NCI-H187 (cell line): Measurements from ENCODE around the gene MSI2.

Source experiments
- DNase-seq, 2 experiments: peaks; one replicate each; lab custom pipeline; 2025; lab: John Stamatoyannopoulos, UW

MSI2 gene

DNA sequence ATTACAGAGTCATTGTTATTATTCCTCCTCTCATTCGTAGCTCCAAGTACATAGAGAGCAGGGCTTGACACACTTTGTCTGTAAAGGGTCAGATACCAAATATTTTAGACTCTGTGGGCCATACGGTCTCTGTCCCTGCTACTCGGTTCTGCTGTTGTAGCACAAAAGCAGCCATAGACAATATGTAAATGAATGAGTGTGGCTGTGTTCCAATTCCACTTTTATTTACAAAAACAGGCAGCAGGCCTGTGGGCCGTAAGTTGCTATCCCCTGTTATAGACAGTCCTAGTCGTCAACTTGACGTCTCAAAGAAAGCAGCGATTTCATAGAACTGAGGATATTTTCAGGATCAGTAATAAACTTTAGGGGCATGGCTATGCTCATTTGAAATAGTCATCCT lies 161.6 kb downstream of the MSI2 start:
- DNase-seq: no peak

DNA sequence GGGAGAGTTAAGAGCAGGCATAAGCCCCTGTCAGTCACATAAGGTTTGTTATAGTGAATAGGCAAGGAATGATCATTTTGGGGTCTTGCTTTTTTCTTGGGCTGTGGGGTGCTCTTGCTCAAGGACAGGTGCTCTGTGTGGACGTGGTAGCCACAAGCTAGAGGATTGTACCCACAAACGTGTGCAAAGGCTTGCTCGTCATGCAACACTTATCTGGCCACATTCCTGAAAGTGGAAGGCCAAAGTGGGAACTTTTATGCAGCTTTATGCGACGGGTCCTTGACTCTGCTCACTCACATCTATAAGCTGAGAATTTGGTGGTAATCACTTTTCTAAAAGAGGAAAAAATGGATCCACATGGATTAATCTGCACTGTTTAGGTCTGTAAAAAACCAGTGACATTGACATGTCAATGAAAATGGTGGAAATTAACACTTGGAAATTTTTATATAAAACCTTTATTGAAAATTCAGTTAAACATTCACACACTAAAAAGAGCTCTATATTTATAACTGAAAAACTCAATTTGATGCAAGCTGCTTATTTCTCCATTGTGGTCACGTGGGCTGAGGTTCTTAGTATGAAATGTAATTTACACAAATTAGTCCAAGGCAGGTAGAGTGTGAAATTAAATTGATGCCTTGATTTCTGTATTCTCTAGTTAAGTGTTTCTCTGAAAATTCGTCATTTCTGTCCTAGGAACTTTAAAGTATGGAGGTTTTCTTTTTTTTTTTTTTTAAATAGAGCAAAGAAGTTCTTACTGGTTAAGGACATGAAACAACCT lies 162.3 kb downstream of the MSI2 start:
- DNase-seq: no peak

DNA sequence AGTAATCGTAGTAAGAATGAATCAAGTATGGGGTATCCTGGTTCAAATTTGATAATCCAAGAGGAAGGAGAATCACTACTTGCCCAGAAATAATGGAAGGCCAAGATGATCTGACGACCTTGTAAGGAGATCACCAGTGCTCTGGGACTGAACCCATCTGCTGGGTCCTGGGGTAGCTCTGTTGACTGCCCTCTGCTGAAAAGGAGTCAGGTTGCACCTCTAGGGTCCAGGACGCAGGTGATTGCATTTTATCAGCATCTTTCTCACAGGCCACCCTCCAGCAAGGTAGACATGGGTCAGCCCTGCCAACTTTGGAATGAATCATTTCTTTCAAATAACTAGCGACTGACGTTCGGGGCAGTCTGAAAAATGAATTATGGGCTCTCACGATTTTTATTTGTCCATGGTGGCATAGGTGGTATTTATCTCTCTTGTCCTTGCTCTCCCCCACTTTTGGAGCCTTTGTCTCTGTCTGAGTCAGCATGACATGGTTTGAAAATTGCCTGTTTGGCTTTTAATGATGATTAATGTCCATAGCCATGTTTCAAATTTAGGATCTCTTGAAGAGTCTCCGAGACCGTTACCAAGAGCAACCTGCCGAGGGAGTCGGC lies 163.7 kb downstream of the MSI2 start:
- DNase-seq: no peak

DNA sequence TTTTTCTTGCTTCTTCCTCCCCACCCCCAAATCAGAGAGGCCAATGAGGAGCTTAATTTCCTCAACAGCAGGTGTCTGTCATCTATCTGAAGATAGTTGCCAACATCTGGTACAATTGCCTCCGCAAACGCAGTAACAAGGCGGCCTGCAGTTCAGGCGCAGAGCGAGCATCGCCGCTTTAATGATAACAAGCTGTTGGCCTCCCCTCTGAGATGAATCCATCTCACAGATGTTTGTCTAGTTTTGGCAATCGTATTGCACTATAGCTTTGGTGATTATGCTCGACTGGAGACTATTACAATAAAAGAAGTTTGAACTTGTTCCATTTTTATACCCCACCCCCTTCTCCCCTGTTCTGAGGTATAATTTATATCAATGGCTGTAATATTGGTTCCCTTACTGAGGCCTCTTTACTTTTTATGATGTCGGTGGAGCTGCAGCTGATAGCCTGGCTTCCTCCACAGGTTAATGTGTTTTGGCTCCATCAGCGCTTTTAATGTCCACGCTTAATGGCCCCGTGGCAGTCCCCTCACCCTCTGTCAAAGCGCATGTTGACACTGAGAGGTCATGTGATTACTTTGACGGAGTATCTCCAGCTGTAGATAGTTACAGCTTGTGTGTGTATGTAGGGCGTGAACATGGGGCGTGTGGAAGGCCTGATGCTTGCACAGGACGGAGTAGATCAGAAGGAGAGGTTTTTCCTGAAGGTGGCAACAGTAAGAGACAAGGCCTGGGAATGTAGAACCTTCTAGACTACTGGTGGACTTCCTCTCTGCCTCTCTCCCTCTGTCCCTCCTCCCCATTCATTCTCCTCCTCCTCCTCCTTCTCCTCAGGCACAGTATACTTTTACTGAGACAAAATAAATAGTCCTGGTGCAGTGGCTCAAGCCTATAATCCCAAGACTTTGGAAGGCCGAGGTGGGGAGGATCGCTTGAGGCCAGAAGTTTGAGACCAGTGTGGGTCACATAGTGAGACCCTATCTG lies 164.7 kb downstream of the MSI2 start:
- peak in 1 of 2 experiments; percentile 33 for DNase-seq

DNA sequence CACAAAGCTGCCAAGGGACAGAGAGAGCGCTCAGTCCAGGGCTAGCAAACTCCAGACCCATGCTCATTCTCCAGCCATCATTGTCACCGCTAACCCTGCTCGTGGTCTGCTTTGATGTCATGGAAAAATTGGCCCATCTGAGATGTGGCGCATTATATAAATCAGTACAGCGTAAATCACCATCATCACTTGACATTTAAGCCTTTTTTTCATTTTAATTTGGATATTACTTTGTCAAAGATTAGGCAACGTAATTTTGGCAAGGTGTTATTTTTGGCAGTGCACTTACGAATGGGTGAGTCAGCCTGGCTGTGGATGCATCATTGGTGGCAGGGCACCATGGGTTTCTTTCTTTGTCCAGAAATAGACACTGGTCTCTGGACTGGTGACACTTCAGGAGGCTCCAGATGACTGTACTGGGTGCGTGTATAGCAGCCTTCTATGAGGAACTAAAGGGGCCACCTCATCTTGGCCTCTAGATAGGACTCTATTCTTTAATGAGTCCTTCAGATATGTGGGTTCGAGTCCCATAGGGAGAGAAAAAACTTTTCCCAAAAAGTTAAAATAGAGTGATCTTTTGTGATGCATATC lies 166.3 kb downstream of the MSI2 start:
- DNase-seq: no peak

DNA sequence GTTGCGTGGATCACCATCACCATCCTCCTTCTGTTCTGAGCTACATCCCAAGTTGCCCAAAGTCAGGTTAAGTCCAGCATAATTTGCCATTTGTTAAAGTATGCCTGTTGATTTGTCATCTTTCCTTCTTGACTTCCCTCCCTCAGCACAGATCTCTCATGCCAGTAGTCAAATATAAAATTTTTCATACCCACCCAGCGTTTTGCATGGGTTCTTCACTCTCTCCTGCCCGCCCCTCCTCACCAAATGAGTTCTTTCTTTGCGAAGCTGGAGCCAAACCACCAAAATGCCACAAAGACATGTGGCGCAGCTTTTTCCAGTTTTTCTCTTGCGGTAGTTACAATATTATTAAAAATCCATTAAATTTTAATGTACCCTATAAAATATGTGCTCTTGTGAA lies 167.2 kb downstream of the MSI2 start:
- DNase-seq: no peak

DNA sequence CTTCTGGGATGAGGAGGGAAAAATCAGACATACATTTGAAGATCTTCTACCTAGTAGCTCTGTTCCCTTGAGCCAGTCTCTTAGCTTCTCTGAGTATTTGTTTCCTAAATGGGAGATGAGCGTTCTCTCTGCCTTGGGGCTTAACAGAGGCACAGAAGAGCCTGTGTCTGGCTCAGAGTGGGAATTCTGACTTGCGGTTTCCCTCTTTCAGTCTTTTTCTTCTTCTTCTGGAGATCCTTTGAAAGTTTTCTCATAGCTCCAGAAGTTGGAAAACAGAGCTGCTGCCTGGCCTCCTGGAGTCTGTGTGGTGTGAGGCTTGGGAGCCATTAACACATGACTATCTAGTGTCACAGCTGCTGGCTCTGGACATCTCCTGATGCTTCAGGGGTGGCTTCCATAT lies 167.9 kb downstream of the MSI2 start:
- no peak for DNase-seq

DNA sequence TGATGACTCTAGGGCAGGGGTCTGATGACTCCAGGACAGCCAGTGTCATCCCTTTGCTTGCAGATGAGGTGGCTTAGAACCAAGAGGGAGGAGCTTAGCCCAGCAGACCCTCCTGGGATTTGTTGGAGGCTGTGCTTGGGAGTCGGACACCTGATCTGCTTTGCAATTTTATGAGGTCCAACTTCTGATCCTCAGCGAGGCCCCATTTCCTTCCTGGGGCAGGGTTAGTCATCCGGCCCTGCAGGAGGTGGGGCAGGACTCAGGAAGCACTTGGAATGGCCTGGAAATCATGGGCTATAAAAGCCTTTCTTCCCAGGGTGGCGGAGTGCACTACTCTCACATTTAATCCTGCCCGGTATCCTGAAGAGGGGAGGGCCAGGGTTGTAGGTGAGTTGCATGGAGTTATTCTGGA lies 168.5 kb downstream of the MSI2 start:
- DNase-seq: no peak

DNA sequence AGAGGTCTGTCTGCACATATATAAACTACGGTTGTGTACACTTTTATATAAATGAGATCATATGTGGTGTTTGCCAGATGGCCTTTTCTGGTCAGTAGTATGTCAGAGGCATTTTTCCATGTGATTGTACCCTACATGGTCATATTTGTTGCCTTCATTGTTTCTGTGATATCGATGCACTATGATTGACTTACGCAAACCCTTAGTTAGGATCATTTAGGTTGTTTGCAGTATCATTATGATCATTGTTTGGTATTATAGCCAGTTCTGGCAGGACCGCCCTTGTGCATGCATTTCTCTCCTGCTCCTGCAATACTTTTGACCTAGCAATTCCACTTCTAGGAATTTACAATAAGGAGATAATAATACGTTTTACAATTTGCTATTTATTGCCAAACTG lies 169.1 kb downstream of the MSI2 start:
- DNase-seq: no peak

DNA sequence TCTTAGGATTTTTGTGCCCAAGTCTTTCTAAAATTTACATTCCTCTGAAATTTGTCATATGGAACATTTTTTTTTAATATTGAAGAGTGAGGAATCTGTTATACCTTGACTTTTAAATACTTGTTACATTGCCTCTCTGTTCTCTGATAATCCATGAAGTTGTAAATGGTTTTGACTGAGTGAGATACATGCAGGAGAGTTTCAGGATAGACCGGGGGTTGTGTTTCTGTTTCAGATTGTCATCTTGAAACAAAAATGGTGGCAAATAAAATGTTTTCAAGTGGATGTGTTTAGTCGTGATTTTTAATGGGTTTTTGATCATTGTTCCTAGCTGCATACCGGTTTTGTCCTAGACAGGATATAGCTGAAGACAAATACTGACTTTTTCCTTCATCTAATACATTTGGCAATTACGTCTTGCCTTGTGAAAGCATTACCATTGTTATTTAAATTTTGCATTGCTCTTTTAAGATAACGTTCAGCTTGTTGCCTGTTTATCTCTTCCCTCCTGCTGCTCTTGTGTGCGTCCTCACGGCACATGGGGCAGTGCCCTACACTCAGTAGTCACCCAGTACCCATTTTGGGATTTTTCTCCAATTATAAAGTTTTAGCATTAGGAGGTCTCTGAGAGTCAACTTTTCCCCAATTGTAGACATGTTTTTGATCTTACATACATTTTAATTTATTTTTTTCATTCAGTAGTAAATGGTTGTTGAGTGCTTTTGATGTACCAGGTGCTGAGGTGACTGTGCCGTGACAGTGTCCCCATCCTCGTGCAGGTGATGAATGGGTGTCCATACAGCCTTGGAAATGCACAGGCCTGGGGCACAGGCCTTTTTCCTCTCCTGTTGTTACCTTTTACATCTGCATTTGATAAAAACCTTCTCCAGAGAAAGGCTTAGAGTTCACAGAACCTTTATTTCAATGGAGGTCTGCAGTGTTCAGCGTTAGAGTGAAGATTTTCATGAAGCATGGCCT lies 169.9 kb downstream of the MSI2 start:
- DNase-seq: no peak

DNA sequence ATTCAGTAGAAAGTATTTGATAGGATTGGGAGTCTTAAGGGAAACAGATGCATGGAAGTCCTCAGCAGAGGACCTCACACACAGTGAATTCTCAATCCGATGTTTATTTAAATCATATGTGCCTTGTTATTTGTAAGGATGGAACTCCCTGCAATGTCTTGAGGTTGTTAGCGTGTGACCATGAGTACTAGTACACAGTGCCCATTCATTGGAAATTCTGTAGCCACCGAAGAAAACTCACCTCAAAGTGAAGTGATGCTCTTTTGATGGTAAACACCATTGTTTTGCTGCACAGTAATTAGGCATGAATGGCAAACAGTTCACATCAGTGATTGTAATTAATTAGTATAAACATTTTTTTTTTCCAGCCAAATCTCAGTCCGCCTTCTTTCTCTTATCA lies 173.6 kb downstream of the MSI2 start:
- no peak for DNase-seq

DNA sequence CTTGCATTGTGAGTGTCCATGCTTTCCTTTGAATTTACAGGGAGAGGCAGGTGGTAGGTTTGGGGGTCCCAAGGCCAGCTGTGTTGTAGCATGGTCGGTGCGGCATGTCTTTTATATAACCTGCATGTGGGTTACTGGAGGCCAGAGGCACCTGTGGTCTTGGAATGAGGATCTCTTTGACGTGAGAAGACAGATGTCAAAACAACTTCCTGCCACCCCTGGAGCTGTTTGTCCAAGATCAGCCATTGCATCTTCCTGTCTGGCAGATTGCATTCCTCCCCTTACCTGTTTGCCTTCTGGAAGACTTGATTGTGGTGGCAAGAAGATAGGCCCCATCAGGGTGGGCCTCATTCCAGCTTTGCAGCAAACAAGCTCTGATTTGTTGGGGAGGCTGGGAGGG lies 175.1 kb downstream of the MSI2 start:
- no peak for DNase-seq

DNA sequence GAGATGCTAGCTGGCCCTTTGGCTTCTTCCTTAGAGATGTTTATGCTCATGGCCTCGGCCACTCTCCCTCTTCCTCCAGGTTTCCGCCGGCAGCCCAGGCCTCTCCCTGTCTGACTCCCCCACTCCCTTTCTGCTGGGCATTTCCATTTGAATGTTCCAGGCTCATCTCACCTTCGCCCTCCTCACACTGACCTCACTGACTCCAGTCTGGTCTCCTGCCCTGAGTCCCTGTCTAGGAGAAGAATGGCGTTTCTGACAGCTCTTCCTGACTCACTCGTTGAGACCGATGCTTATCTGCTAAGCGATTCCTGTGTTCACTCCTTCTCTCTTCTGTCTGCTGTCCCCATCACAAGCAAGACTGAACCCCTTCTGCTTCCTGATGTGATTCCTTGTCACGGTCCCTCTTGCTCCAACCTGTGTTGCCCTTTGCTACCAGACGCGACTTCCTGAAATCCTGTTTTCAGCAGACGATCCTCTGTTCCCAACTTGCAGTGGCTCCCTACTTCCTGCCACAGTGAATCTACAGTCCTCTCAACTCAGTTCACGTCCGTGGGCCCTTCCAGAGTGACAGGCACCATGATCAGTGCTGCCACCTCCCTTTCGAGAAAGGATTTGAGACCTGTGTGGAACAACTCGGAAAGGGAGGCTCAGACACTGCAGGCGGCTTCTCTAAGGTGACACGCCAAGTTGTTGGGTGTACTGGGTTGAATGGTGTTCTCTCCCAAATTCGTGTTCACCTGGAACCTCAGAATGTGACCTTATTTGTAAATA lies 176.4 kb downstream of the MSI2 start:
- DNase-seq: no peak

DNA sequence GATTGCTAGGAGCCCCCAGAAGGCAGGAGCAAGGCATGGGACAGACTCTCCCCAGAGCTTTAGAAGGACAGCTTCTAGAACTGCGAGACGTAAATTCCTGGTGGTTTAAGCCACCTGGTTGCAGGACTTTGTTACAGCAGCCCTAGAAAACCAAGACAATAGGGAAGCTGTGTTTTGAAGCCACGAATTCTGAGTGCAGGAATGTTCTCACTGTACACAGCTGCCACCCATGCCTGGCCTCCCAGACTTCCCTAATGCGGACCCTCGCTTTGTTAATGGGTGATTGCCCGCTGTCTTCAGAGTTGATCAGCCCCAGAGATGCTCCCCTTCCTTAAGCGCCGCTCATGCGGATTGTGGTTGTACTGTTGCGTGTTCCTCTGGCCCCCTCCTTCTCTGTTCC lies 177.1 kb downstream of the MSI2 start:
- no peak for DNase-seq

DNA sequence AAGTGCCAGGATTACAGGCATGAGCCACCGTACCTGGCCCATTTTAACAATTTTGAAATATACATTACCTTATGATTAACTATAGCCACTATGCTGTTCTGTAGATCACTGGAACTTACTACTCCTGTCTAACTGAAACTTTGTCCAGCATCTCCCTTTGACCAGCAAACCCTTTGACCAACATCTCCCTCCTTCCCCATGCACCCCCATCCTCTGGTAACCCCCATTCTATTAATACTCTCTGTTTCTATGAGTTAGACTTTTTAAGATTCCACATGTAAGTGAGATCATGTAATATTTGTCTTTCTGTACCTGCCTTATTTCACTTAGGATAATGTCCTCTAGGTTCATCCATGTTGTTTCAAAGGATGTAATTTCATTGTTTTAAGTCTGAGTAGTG lies 178.0 kb downstream of the MSI2 start:
- DNase-seq: no peak

DNA sequence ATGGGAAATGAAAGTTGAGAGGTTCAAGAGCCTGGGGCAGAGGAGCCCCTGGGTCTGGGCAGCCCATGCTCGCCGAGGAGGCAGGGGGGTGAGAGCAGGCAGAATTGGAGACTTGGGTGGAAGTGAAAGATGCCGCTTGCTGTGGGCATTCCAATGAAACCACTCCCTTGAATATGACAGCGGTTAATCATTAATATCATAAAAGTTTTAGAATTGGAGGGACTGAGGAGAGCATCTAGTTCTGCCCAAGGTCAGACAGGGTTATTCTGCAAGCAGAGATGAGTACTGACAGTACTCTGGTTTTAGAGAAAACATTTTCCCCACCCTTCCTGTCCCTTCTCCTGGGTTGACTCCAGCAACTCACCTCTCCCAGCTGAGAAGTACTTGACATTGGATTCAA lies 180.2 kb downstream of the MSI2 start:
- peak; percentile 25 to 26 for DNase-seq

DNA sequence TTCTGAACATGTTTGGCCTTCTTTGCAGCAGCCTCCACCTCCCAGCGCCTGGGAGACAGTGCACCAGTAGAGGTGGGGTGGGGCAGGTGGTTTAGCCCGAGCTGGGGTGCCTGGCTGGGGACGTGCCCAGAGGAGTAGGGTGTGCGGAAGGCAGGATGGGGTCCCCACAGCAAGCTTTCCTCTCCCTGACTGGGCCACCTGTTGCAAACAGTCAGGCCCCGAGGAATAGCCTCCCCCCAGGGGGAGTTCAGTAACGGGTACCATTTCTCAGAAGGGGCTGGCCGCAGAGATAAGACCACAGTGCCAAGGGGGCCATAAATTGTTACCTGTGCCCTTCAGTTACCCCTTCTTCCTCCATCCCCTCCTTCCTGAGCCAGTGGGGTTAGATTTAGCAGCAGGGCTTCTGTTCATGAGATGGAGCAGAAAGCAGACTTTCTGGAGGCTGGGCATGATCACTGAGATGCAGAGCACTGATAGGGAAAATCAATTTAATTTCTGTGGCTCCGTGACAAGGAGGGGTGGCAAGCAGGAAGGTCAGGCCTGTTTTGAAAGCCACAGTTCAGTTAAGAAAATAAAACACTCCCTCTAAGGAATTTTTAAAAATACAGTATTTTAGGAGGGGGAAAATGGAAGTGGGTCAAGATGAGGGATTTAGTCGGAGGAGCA lies 181.9 kb downstream of the MSI2 start:
- DNase-seq: no peak

DNA sequence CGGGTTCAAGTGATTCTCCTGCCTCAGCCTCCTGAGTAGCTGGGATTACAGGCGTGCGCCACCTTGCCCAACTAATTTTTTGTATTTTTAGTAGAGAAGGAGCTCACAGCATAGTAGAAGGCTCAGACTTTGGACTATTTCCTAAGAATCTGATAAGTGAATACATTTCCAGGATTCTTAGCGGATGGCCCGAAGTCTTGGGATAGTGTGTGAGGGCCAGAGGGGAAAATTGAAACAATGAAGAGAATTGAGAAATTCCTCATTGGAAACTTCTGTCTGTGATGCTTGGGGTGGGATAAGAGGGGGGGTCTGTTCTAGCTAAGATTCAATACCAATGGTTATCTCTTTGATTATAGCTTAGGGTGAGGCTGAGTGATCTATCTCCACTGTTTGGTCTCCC lies 183.3 kb downstream of the MSI2 start:
- DNase-seq: no peak

DNA sequence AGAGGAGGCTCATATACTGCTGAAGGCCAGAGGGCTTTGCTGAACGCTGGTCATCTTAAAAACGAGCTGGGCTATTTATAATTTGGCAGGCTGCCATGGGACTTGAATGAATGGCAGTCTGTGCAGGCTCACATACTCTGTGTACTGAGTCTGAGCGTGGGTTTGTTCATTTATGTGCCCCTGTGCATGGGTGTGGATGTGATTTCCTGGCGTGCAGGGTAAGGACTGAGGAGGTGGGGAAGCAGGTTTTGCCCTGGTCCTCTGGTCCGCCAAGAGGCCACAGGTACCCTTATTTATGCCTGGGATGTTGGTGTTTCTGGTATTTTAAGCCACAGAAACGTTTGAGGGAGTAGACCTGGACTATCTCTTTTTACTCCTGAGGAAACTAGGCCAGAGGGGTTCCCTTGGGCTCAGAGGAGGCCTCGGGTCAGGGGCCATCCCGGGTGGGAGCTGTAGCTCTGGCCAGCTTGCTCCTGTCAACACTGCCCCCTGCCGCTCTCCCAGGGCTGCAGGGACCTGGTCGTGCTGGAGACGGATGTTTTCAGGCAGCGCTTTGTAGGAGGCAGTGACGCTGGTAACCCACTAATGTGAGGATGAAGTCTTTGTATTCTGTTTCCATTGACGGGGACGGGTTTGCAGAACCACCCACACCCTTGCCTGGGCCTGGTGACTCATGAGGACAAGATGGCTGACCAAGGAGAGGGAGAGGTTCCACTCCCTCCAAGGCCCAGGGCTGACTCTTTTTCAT lies 184.4 kb downstream of the MSI2 start:
- peak; percentile 21 to 49 for DNase-seq
